Karpas-422 (cell line): ENCODE data around the gene GCAT. TPM values are rescaled to one million over a fixed set of nuclear protein-coding genes. Genes with fewer than 3 reads are reported as not detected.

Experiments
- DNase-seq: peaks from one replicate; pipeline ENCODE4 v3.0.0-alpha.2; 2015
- H2AFZ ChIP-seq: fragments of 200-600 bp; sonication (generic); 2 replicates; pipeline ENCODE4 v1.6.1; 2014; ENCODE audit warnings: antibody characterized with exemption, low read length, mixed read lengths
- H3K27ac ChIP-seq: fragments of 200-600 bp; sonication (generic); 2 replicates; pipeline ENCODE4 v1.5.1; 2014; ENCODE audit warnings: mild to moderate bottlenecking, low read length, moderate library complexity
- H3K27me3 ChIP-seq: fragments of 200-600 bp; sonication (generic); 2 replicates; pipeline ENCODE4 v1.6.1; 2014; ENCODE audit warnings: low read length, mixed read lengths
- H3K36me3 ChIP-seq: fragments of 200-600 bp; sonication (generic); 2 replicates; pipeline ENCODE4 v1.6.1; 2014; ENCODE audit warnings: low read length, mixed read lengths; ENCODE audit not compliant: insufficient read depth
- H3K4me1 ChIP-seq: fragments of 200-600 bp; sonication (generic); 2 replicates; pipeline ENCODE4 v1.6.1; 2014; ENCODE audit warnings: mild to moderate bottlenecking, low read length, mixed read lengths
- H3K4me2 ChIP-seq: fragments of 200-600 bp; sonication (generic); 2 replicates; pipeline ENCODE4 v1.6.1; 2014; ENCODE audit warnings: low read length, low read depth, mild to moderate bottlenecking; ENCODE audit not compliant: poor library complexity, severe bottlenecking
- H3K4me3 ChIP-seq: fragments of 200-600 bp; sonication (generic); 2 replicates; pipeline ENCODE4 v1.5.1; 2014; ENCODE audit warnings: mild to moderate bottlenecking, antibody characterized with exemption, low read length, mixed read lengths
- H3K79me2 ChIP-seq: fragments of 200-600 bp; sonication (generic); 2 replicates; pipeline ENCODE4 v1.6.1; 2014; ENCODE audit warnings: mild to moderate bottlenecking, low read length, mixed read lengths
- H3K9ac ChIP-seq: fragments of 200-600 bp; sonication (generic); 2 replicates; pipeline ENCODE4 v1.6.0; 2014; ENCODE audit warnings: low read length
- H3K9me2 ChIP-seq: fragments of 200-600 bp; sonication (generic), shearing (Covaris generic); replicated peaks from 2 replicates; pipeline ENCODE4 v1.6.0; 2014; ENCODE audit warnings: mild to moderate bottlenecking, low read length, moderate library complexity; ENCODE audit not compliant: insufficient read depth
- H3K9me3 ChIP-seq: fragments of 300-700, 200-600 bp; sonication (generic); 2 replicates; pipeline ENCODE4 v1.6.1; 2014; ENCODE audit warnings: low read length, mixed read lengths
- H4K20me1 ChIP-seq: fragments of 200-600 bp; sonication (generic); 2 replicates; pipeline ENCODE4 v1.6.1; 2014; ENCODE audit warnings: mild to moderate bottlenecking, antibody characterized with exemption, low read length, low read depth; ENCODE audit not compliant: insufficient read depth
- total RNA-seq: library from RNA; depleted of rRNA; stranded (reverse); fragments of >200 nt; shearing (Covaris generic); gene quantifications from 2 replicates; pipeline ENCODE4 v1.2.3, GENCODE V29; 2014; ENCODE audit warnings: low replicate concordance

Gene GCAT
- total RNA-seq, 1 experiment from 2014 or later = 36.6 TPM

- Histone ChIP-seq H2AFZ (peak within 1 kb of the TSS; percentile 73; the same call in 1 of the 2 replicates), H3K79me2 (peaks cover 55% of the 10 kb centered on the region), H4K20me1 (peaks cover 16% of the 10 kb centered on the region; the same call in 1 of the 2 replicates)
Measured at GRCh38 chr22:37849089-37849751, 41.5 kb downstream of the GCAT start, which contains the start of gene EIF3L. TSS of gene EIF3L (plus strand) at chr22:37849419. CDS start at chr22:37849450, 31 bp downstream.

GRCh38 chr22:37850801-37851200, 43.1 kb downstream of the GCAT start:
- Histone ChIP-seq H3K27ac (no peak overlapping the region), H3K79me2 (peaks cover 67% of the 10 kb centered on the region), H3K27me3 (no peaks in the 10 kb centered on the region), H2AFZ (no peak overlapping the region), H3K4me3 (peak overlapping the region; percentile 89; the same call in 1 of the 2 replicates), H3K4me2 (peak overlapping the region; percentile 97), H3K9ac (peak overlapping the region; percentile 82; the same call in 1 of the 2 replicates), H3K9me2 (no peaks in the 10 kb centered on the region), H3K4me1 (peaks cover 22% of the 10 kb centered on the region), H3K9me3 (no peaks in the 10 kb centered on the region), H4K20me1 (peaks cover 22% of the 10 kb centered on the region; the same call in 1 of the 2 replicates), H3K36me3 (peaks cover 43% of the 10 kb centered on the region)
- DNase-seq = no peak

More at GRCh38 chr22:37849089-37849751, 41.5 kb downstream of the GCAT start, which contains the start of gene EIF3L:
- no peaks in the 10 kb centered on the region for H3K9me2 ChIP-seq
- H3K27me3 ChIP-seq = no peaks in the 10 kb centered on the region
- no peaks in the 10 kb centered on the region for H3K9me3 ChIP-seq
- peaks cover 22% of the 10 kb centered on the region for H3K4me1 ChIP-seq
- H3K4me2 ChIP-seq = peak within 1 kb of the TSS; percentile 97
- peak within 1 kb of the TSS; percentile 82 for H3K9ac ChIP-seq
- peak within 1 kb of the TSS; percentile 89 for H3K4me3 ChIP-seq
- peaks cover 32% of the 10 kb centered on the region for H3K36me3 ChIP-seq
- peak within 1 kb of the TSS; percentile 75 for H3K27ac ChIP-seq
- peak; percentile 97 for DNase-seq

- H3K27ac ChIP-seq = no peak overlapping the region
- H3K4me1 ChIP-seq = peaks cover 22% of the 10 kb centered on the region
- no peaks in the 10 kb centered on the region for H3K9me3 ChIP-seq
- H3K4me3 ChIP-seq = no peak overlapping the region
- peaks cover 22% of the 10 kb centered on the region; the same call in 1 of the 2 replicates for H4K20me1 ChIP-seq
- H2AFZ ChIP-seq = no peak overlapping the region
- H3K4me2 ChIP-seq = no peak overlapping the region
- peaks cover 43% of the 10 kb centered on the region for H3K36me3 ChIP-seq
- H3K79me2 ChIP-seq = peaks cover 67% of the 10 kb centered on the region
- no peaks in the 10 kb centered on the region for H3K27me3 ChIP-seq
- DNase-seq = no peak
- H3K9me2 ChIP-seq = no peaks in the 10 kb centered on the region
- no peak overlapping the region for H3K9ac ChIP-seq
Measured at GRCh38 chr22:37852418-37852817, 44.7 kb downstream of the GCAT start.

- H3K4me2 ChIP-seq = no peak overlapping the region
- H3K36me3 ChIP-seq = peaks cover 52% of the 10 kb centered on the region
- H3K27me3 ChIP-seq = no peaks in the 10 kb centered on the region
- H4K20me1 ChIP-seq = peaks cover 19% of the 10 kb centered on the region; the same call in 1 of the 2 replicates
- no peaks in the 10 kb centered on the region for H3K9me2 ChIP-seq
- H3K79me2 ChIP-seq = peaks cover 53% of the 10 kb centered on the region
- no peaks in the 10 kb centered on the region for H3K9me3 ChIP-seq
- H3K9ac ChIP-seq = no peak overlapping the region
- no peak overlapping the region for H2AFZ ChIP-seq
- peaks cover 13% of the 10 kb centered on the region for H3K4me1 ChIP-seq
- no peak overlapping the region for H3K27ac ChIP-seq
- H3K4me3 ChIP-seq = no peak overlapping the region
- DNase-seq = no peak
Measured at GRCh38 chr22:37854946-37855345, 47.2 kb downstream of the GCAT start.

GRCh38 chr22:37855462-37855861, 47.7 kb downstream of the GCAT start:
- H3K27ac ChIP-seq = no peak overlapping the region
- H3K4me3 ChIP-seq = no peak overlapping the region
- H3K36me3 ChIP-seq = peaks cover 53% of the 10 kb centered on the region
- H3K79me2 ChIP-seq = peaks cover 47% of the 10 kb centered on the region
- H3K9me3 ChIP-seq = no peaks in the 10 kb centered on the region
- H4K20me1 ChIP-seq = peaks cover 14% of the 10 kb centered on the region; the same call in 1 of the 2 replicates
- peaks cover 8% of the 10 kb centered on the region for H3K4me1 ChIP-seq
- no peaks in the 10 kb centered on the region for H3K27me3 ChIP-seq
- no peak overlapping the region for H3K9ac ChIP-seq
- no peak overlapping the region for H3K4me2 ChIP-seq
- H3K9me2 ChIP-seq = no peaks in the 10 kb centered on the region
- no peak overlapping the region for H2AFZ ChIP-seq
- DNase-seq = no peak

- no peak overlapping the region for H3K27ac ChIP-seq
Measured at GRCh38 chr22:37860796-37861421, 53.2 kb downstream of the GCAT start.

GRCh38 chr22:37862570-37863325, 55.0 kb downstream of the GCAT start:
- no peak overlapping the region for H2AFZ ChIP-seq
- H3K9me2 ChIP-seq = no peaks in the 10 kb centered on the region
- peaks cover 37% of the 10 kb centered on the region for H3K36me3 ChIP-seq
- no peaks in the 10 kb centered on the region for H3K9me3 ChIP-seq
- no peaks in the 10 kb centered on the region for H3K27me3 ChIP-seq
- H3K79me2 ChIP-seq = peaks cover 20% of the 10 kb centered on the region; the same call in 1 of the 2 replicates
- no peak overlapping the region for H3K27ac ChIP-seq
- H3K4me2 ChIP-seq = no peak overlapping the region
- no peaks in the 10 kb centered on the region for H3K4me1 ChIP-seq
- no peak overlapping the region for H3K9ac ChIP-seq
- DNase-seq = no peak
- H4K20me1 ChIP-seq = no peaks in the 10 kb centered on the region
- no peak overlapping the region for H3K4me3 ChIP-seq

More at GRCh38 chr22:37860796-37861421, 53.2 kb downstream of the GCAT start:
- Histone ChIP-seq H3K4me1 (no peaks in the 10 kb centered on the region), H3K4me3 (no peak overlapping the region), H3K9ac (no peak overlapping the region), H3K4me2 (no peak overlapping the region), H3K9me2 (no peaks in the 10 kb centered on the region), H3K36me3 (peaks cover 33% of the 10 kb centered on the region), H4K20me1 (no peaks in the 10 kb centered on the region), H3K27me3 (no peaks in the 10 kb centered on the region), H3K9me3 (no peaks in the 10 kb centered on the region), H3K79me2 (peaks cover 17% of the 10 kb centered on the region; the same call in 1 of the 2 replicates), H2AFZ (no peak overlapping the region)
- no peak for DNase-seq

GRCh38 chr22:37865510-37865909, 57.8 kb downstream of the GCAT start:
- H3K4me1 ChIP-seq = no peaks in the 10 kb centered on the region
- H3K79me2 ChIP-seq = peaks cover 19% of the 10 kb centered on the region
- H3K4me2 ChIP-seq = no peak overlapping the region
- H3K36me3 ChIP-seq = peaks cover 42% of the 10 kb centered on the region
- H4K20me1 ChIP-seq = no peaks in the 10 kb centered on the region
- H3K27me3 ChIP-seq = no peaks in the 10 kb centered on the region
- no peak overlapping the region for H2AFZ ChIP-seq
- no peaks in the 10 kb centered on the region for H3K9me2 ChIP-seq
- H3K4me3 ChIP-seq = no peak overlapping the region
- no peak overlapping the region for H3K9ac ChIP-seq
- DNase-seq = no peak
- no peak overlapping the region for H3K27ac ChIP-seq
- H3K9me3 ChIP-seq = no peaks in the 10 kb centered on the region
